ENCODE measurements around the gene LMAN1L. TPM values are rescaled to one million over a fixed set of nuclear protein-coding genes. Genes with fewer than 3 reads are reported as not detected.

The LMAN1L gene
- total RNA-seq, 2 experiments from 2014 or later = 0.09 to 0.38 TPM

DNA sequence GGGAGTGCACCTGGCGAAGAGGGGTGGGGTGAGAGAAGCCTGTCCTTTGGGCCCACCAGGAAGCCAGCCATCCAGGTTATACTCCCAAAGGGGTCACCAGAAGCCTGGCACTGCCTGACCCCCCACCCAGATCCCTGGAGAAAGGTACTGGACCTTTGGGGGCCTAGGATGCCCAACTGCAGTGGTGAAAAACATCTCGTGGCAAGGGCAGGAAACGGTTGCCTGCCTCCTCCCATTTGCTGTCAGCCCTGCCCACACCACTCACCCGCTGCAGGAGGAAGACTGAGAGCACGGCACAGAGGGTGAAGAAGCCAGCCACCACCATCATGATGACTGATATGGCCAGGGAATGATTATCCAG lies 32.6 kb downstream of the LMAN1L start:
- H3K4me3 ChIP-seq (ENCODE audit: low read depth, low read length, poor library complexity, severe bottlenecking) = no peak overlapping the region
- POLR2A ChIA-PET = interaction anchor here (0.7 to 1.0 kb wide), 2 partner anchors 25 to 30 kb away, joined by 3 read pairs; no protein-coding TSS in a partner anchor

GRCh38 chr15:74845581-74845980 lies 32.9 kb downstream of the LMAN1L start:
- H3K4me1 ChIP-seq (ENCODE audit: insufficient read depth, low read length, poor library complexity, severe bottlenecking) = peaks cover 35% of the 10 kb centered on the region
- no peak overlapping the region for H3K4me3 ChIP-seq (ENCODE audit: low read depth, low read length, poor library complexity, severe bottlenecking)
- H3K27ac ChIP-seq (ENCODE audit: low read depth, low read length, poor library complexity, severe bottlenecking) = peak overlapping the region; percentile 27
- ChIA-PET CTCF (ENCODE audit: unreplicated experiment) (no interaction called here), POLR2A (no interaction called here)
- H3K4me2 ChIP-seq (ENCODE audit: low read length) = no peak overlapping the region
- peaks cover 31% of the 10 kb centered on the region for H3K36me3 ChIP-seq (ENCODE audit: insufficient read depth, low read length)
- intact Hi-C loops (cut with micrococcal nuclease; ENCODE audit: unreplicated experiment) = no loop called here
- H3K79me2 ChIP-seq (ENCODE audit: insufficient read depth, low read depth, low read length) = no peaks in the 10 kb centered on the region
- no TSS peak for BruUV-seq (replicated peaks)
- TF ChIP-seq CTCF (conservative IDR thresholded peaks at IDR 0.05; ENCODE audit: low read length) (no peak), EZH2phosphoT487 (IDR thresholded peaks at IDR 0.05; ENCODE audit: borderline replicate concordance, low read depth, low read length) (no peak)
- H3K9me3 ChIP-seq (ENCODE audit: low read length) = no peaks in the 10 kb centered on the region
- no peak for DNase-seq (ENCODE audit: low spot score)
- H3K9me2 ChIP-seq (ENCODE audit: insufficient read depth, low read length) = no peaks in the 10 kb centered on the region
- H2AFZ ChIP-seq (ENCODE audit: low read length) = no peak overlapping the region
- no peaks in the 10 kb centered on the region for H4K20me1 ChIP-seq (ENCODE audit: insufficient read depth, low read length)

More for the DNA sequence above, 32.6 kb downstream of the LMAN1L start:
- no peak overlapping the region for H2AFZ ChIP-seq (ENCODE audit: low read length)
- H3K36me3 ChIP-seq (ENCODE audit: insufficient read depth, low read length) = peaks cover 27% of the 10 kb centered on the region
- intact Hi-C loops (cut with micrococcal nuclease; ENCODE audit: unreplicated experiment) = no loop called here
- H3K4me2 ChIP-seq (ENCODE audit: low read length) = no peak overlapping the region
- H3K4me1 ChIP-seq (ENCODE audit: insufficient read depth, low read length, poor library complexity, severe bottlenecking) = peaks cover 35% of the 10 kb centered on the region
- no peak for TF ChIP-seq CTCF (conservative IDR thresholded peaks at IDR 0.05; ENCODE audit: low read length)
- no peak for TF ChIP-seq EZH2phosphoT487 (IDR thresholded peaks at IDR 0.05; ENCODE audit: borderline replicate concordance, low read depth, low read length)
- BruUV-seq (replicated peaks) = no TSS peak
- DNase-seq (ENCODE audit: low spot score) = no peak
- H3K79me2 ChIP-seq (ENCODE audit: insufficient read depth, low read depth, low read length) = no peaks in the 10 kb centered on the region
- H3K27ac ChIP-seq (ENCODE audit: low read depth, low read length, poor library complexity, severe bottlenecking) = peak overlapping the region; percentile 27
- no peaks in the 10 kb centered on the region for H3K9me3 ChIP-seq (ENCODE audit: low read length)
- H4K20me1 ChIP-seq (ENCODE audit: insufficient read depth, low read length) = no peaks in the 10 kb centered on the region
- CTCF ChIA-PET (ENCODE audit: unreplicated experiment) = interaction anchor here (0.6 kb wide), 1 partner anchor 51 kb away, joined by 3 read pairs; no protein-coding TSS in a partner anchor
- H3K9me2 ChIP-seq (ENCODE audit: insufficient read depth, low read length) = no peaks in the 10 kb centered on the region

GRCh38 chr15:74847432-74847831 lies 34.8 kb downstream of the LMAN1L start:
- TF ChIP-seq EZH2phosphoT487 (IDR thresholded peaks at IDR 0.05; ENCODE audit: borderline replicate concordance, low read depth, low read length) = no peak
- intact Hi-C loops (cut with micrococcal nuclease; ENCODE audit: unreplicated experiment) = no loop called here
- H3K79me2 ChIP-seq (ENCODE audit: insufficient read depth, low read depth, low read length) = no peaks in the 10 kb centered on the region
- no TSS peak for BruUV-seq (replicated peaks)
- H3K9me2 ChIP-seq (ENCODE audit: insufficient read depth, low read length) = no peaks in the 10 kb centered on the region
- H3K4me3 ChIP-seq (ENCODE audit: low read depth, low read length, poor library complexity, severe bottlenecking) = no peak overlapping the region
- H2AFZ ChIP-seq (ENCODE audit: low read length) = no peak overlapping the region
- H3K4me2 ChIP-seq (ENCODE audit: low read length) = no peak overlapping the region
- H3K36me3 ChIP-seq (ENCODE audit: insufficient read depth, low read length) = peaks cover 50% of the 10 kb centered on the region
- ChIA-PET POLR2A (interaction anchor here (1.5 kb wide), 1 partner anchor 12 kb away, joined by 3 read pairs; no protein-coding TSS in a partner anchor), CTCF (ENCODE audit: unreplicated experiment) (no interaction called here)
- H4K20me1 ChIP-seq (ENCODE audit: insufficient read depth, low read length) = no peaks in the 10 kb centered on the region
- no peaks in the 10 kb centered on the region for H3K9me3 ChIP-seq (ENCODE audit: low read length)
- H3K27ac ChIP-seq (ENCODE audit: low read depth, low read length, poor library complexity, severe bottlenecking) = no peak overlapping the region
- H3K4me1 ChIP-seq (ENCODE audit: insufficient read depth, low read length, poor library complexity, severe bottlenecking) = peaks cover 19% of the 10 kb centered on the region
- DNase-seq (ENCODE audit: low spot score) = no peak
